ENCODE data around the gene KCNH1.

Gene KCNH1

GRCh38 chr1:210942513-210942912 is 191.4 kb downstream of the KCNH1 start:
- peaks cover 3% of the 10 kb centered on the region; the same call in 1 of the 2 replicates for H3K4me1 ChIP-seq (ENCODE audit: insufficient read depth, low read length)
- H3K9ac ChIP-seq (ENCODE audit: low read depth, low read length): no peak overlapping the region
- H3K27me3 ChIP-seq (ENCODE audit: insufficient read depth, low read length): no peaks in the 10 kb centered on the region
- H3K27ac ChIP-seq (ENCODE audit: low read length): no peak overlapping the region
- H3K36me3 ChIP-seq (ENCODE audit: insufficient read depth, low read depth, low read length): no peaks in the 10 kb centered on the region
- H3K9me3 ChIP-seq (ENCODE audit: insufficient read depth, low read depth, low read length): no peaks in the 10 kb centered on the region
- H3K4me3 ChIP-seq (ENCODE audit: low read length): no peak overlapping the region

DNA sequence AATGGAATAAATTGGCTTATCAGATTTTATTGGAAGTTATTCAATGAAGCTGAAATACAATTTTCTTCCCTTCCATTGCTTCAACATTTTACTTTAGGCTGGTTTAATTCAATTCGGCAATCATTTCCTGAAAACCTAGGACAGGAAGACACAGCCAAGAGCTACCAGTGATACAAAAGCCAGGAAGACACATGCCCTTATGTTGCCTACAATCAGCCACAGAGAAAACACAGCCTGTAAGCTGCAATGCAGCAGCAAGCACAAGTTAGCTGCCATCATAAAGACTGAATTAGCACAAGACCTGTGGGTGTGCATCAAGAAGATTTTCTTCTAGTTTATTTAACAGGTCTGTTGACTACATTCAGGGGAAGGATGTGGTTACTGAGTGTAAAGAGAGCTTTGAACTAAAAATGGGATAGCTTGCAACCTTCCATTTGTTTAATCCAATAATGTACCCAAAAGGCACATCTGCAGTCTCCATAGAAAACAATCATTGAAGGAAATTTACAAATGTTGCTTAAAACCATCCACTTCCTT is 193.8 kb downstream of the KCNH1 start:
- H3K27ac ChIP-seq (ENCODE audit: low read length): no peak overlapping the region
- no peaks in the 10 kb centered on the region for H3K27me3 ChIP-seq (ENCODE audit: insufficient read depth, low read length)
- H3K4me3 ChIP-seq (ENCODE audit: low read length): no peak overlapping the region
- H3K36me3 ChIP-seq (ENCODE audit: insufficient read depth, low read depth, low read length): no peaks in the 10 kb centered on the region
- no peaks in the 10 kb centered on the region for H3K9me3 ChIP-seq (ENCODE audit: insufficient read depth, low read depth, low read length)
- no peak overlapping the region for H3K9ac ChIP-seq (ENCODE audit: low read depth, low read length)
- peaks cover 3% of the 10 kb centered on the region; the same call in 1 of the 2 replicates for H3K4me1 ChIP-seq (ENCODE audit: insufficient read depth, low read length)

- Histone ChIP-seq H3K9me3 (ENCODE audit: insufficient read depth, low read depth, low read length) (no peaks in the 10 kb centered on the region), H3K27ac (ENCODE audit: low read length) (no peak overlapping the region), H3K27me3 (ENCODE audit: insufficient read depth, low read length) (no peaks in the 10 kb centered on the region), H3K36me3 (ENCODE audit: insufficient read depth, low read depth, low read length) (no peaks in the 10 kb centered on the region), H3K4me1 (ENCODE audit: insufficient read depth, low read length) (peaks cover 3% of the 10 kb centered on the region; the same call in 1 of the 2 replicates), H3K4me3 (ENCODE audit: low read length) (no peak overlapping the region), H3K9ac (ENCODE audit: low read depth, low read length) (no peak overlapping the region)
Measured at GRCh38 chr1:210938416-210938925, 195.5 kb downstream of the KCNH1 start.

DNA sequence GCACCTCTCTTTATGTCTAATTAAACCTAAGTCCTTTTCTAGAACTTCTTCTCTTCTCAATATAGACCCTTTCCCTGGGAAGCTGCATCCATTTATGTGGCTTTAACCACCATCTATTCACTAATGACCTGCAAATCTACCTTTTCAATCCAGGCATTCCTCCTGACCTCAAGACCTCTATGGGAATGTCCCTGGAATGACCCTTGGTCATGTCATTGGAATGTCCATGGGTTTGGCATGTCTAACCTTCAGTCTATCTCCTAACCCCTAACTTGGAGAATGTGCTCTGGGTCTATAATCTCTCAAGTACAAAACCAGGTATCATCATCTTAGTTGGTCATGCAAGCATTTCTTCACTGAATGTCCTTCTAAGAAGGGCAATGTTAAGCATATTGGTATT is 196.1 kb downstream of the KCNH1 start:
- peaks cover 3% of the 10 kb centered on the region; the same call in 1 of the 2 replicates for H3K4me1 ChIP-seq (ENCODE audit: insufficient read depth, low read length)
- no peak overlapping the region for H3K27ac ChIP-seq (ENCODE audit: low read length)
- H3K9me3 ChIP-seq (ENCODE audit: insufficient read depth, low read depth, low read length): no peaks in the 10 kb centered on the region
- no peaks in the 10 kb centered on the region for H3K27me3 ChIP-seq (ENCODE audit: insufficient read depth, low read length)
- no peak overlapping the region for H3K9ac ChIP-seq (ENCODE audit: low read depth, low read length)
- no peak overlapping the region for H3K4me3 ChIP-seq (ENCODE audit: low read length)
- no peaks in the 10 kb centered on the region for H3K36me3 ChIP-seq (ENCODE audit: insufficient read depth, low read depth, low read length)

DNA sequence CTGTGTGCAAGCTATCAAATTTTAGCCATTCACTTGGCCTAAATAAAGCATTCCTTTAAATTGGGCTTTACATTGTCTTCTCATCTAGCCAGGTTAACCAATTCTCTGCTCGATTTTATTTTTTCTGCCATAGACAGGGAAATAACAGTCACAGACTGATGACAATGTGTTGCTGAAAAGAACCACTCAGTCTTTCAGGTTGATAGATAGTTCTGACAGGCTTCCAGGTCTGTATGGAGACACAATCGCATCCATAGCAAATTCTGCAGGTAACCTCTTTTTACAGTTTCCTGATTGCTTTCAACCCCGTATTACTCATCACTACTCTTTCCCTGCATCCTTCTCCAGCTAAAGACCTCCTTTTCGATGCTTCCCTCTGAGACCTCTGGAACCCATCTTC is 198.0 kb downstream of the KCNH1 start:
- H3K27ac ChIP-seq (ENCODE audit: low read length): no peak overlapping the region
- H3K27me3 ChIP-seq (ENCODE audit: insufficient read depth, low read length): no peaks in the 10 kb centered on the region
- no peak overlapping the region for H3K4me3 ChIP-seq (ENCODE audit: low read length)
- peaks cover 3% of the 10 kb centered on the region; the same call in 1 of the 2 replicates for H3K4me1 ChIP-seq (ENCODE audit: insufficient read depth, low read length)
- H3K9me3 ChIP-seq (ENCODE audit: insufficient read depth, low read depth, low read length): no peaks in the 10 kb centered on the region
- no peak overlapping the region for H3K9ac ChIP-seq (ENCODE audit: low read depth, low read length)
- no peaks in the 10 kb centered on the region for H3K36me3 ChIP-seq (ENCODE audit: insufficient read depth, low read depth, low read length)

DNA sequence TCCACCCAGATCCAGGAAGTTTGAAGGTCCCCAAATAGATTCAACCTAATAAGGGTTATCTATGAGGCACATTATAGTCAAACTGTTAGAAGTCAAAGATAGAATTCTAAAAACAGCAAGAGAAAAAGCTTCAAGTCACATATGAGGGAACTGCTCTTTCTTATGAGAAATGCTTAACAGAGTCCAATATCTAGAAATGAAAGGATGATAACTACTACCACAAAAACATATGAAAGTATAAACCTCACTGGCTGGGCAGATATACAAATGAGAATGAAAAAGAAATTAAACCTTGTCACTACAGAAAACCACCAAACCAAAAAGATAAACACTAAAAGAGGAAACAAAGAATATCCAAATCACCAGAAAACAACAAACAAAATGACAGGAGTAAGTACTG is 201.8 kb downstream of the KCNH1 start:
- Histone ChIP-seq H3K4me1 (ENCODE audit: insufficient read depth, low read length) (no peaks in the 10 kb centered on the region), H3K9me3 (ENCODE audit: insufficient read depth, low read depth, low read length) (no peaks in the 10 kb centered on the region), H3K27me3 (ENCODE audit: insufficient read depth, low read length) (no peaks in the 10 kb centered on the region), H3K4me3 (ENCODE audit: low read length) (no peak overlapping the region), H3K27ac (ENCODE audit: low read length) (no peak overlapping the region), H3K9ac (ENCODE audit: low read depth, low read length) (no peak overlapping the region), H3K36me3 (ENCODE audit: insufficient read depth, low read depth, low read length) (no peaks in the 10 kb centered on the region)

- Histone ChIP-seq H3K27ac (ENCODE audit: low read length) (no peak overlapping the region), H3K9me3 (ENCODE audit: insufficient read depth, low read depth, low read length) (no peaks in the 10 kb centered on the region), H3K36me3 (ENCODE audit: insufficient read depth, low read depth, low read length) (no peaks in the 10 kb centered on the region), H3K4me1 (ENCODE audit: insufficient read depth, low read length) (no peaks in the 10 kb centered on the region; the same call in 1 of the 2 replicates), H3K4me3 (ENCODE audit: low read length) (no peak overlapping the region), H3K9ac (ENCODE audit: low read depth, low read length) (no peak overlapping the region), H3K27me3 (ENCODE audit: insufficient read depth, low read length) (no peaks in the 10 kb centered on the region)
Measured at GRCh38 chr1:210922666-210923065, 211.3 kb downstream of the KCNH1 start.

GRCh38 chr1:210920716-210921694 is 212.9 kb downstream of the KCNH1 start:
- Histone ChIP-seq H3K36me3 (ENCODE audit: insufficient read depth, low read depth, low read length) (no peaks in the 10 kb centered on the region), H3K27ac (ENCODE audit: low read length) (no peak overlapping the region), H3K9ac (ENCODE audit: low read depth, low read length) (no peak overlapping the region), H3K4me1 (ENCODE audit: insufficient read depth, low read length) (no peaks in the 10 kb centered on the region; the same call in 1 of the 2 replicates), H3K27me3 (ENCODE audit: insufficient read depth, low read length) (no peaks in the 10 kb centered on the region), H3K9me3 (ENCODE audit: insufficient read depth, low read depth, low read length) (no peaks in the 10 kb centered on the region), H3K4me3 (ENCODE audit: low read length) (no peak overlapping the region)

DNA sequence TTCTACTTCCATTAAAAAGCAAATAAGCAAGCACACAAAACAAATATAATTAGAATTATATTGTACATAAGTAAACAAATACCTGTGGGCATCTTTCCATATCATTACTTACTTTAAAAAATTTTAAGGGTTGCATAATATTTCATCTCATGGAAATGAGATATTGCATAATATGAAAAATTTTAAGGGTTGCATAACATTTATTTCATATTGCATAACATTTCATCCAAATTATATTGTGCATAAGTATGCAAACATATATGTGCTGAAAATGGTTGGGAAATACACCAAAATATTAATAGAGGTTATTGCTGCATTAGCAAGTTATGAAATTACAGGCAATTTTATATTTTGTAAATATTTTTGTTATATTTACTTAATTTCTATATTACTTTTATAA is 213.7 kb downstream of the KCNH1 start:
- Histone ChIP-seq H3K9ac (ENCODE audit: low read depth, low read length) (no peak overlapping the region), H3K27me3 (ENCODE audit: insufficient read depth, low read length) (no peaks in the 10 kb centered on the region), H3K4me1 (ENCODE audit: insufficient read depth, low read length) (no peaks in the 10 kb centered on the region; the same call in 1 of the 2 replicates), H3K4me3 (ENCODE audit: low read length) (no peak overlapping the region), H3K9me3 (ENCODE audit: insufficient read depth, low read depth, low read length) (no peaks in the 10 kb centered on the region), H3K27ac (ENCODE audit: low read length) (no peak overlapping the region), H3K36me3 (ENCODE audit: insufficient read depth, low read depth, low read length) (no peaks in the 10 kb centered on the region)

DNA sequence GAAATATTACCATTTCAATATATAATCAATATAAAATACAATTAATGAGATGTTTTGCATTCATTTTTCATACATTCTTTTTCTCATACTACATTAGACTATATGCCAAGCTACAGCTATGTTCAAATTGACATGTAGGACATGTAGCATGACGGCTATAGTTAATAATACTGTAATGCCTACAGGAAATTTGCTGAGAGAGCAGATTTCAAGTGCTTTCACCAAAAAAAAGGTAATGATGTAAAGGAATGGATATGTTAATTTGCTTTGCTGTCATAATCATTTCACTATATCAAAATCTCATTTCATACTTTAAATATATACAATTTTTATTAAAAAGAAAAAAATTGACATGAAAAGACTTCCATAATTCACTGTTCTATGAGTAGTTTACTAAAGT is 215.1 kb downstream of the KCNH1 start:
- Histone ChIP-seq H3K9ac (ENCODE audit: low read depth, low read length) (no peak overlapping the region), H3K27ac (ENCODE audit: low read length) (no peak overlapping the region), H3K4me1 (ENCODE audit: insufficient read depth, low read length) (no peaks in the 10 kb centered on the region; the same call in 1 of the 2 replicates), H3K4me3 (ENCODE audit: low read length) (no peak overlapping the region), H3K36me3 (ENCODE audit: insufficient read depth, low read depth, low read length) (no peaks in the 10 kb centered on the region), H3K9me3 (ENCODE audit: insufficient read depth, low read depth, low read length) (no peaks in the 10 kb centered on the region), H3K27me3 (ENCODE audit: insufficient read depth, low read length) (no peaks in the 10 kb centered on the region)

GRCh38 chr1:210917560-210918169 is 216.3 kb downstream of the KCNH1 start:
- H3K27ac ChIP-seq (ENCODE audit: low read length): no peak overlapping the region
- no peaks in the 10 kb centered on the region for H3K36me3 ChIP-seq (ENCODE audit: insufficient read depth, low read depth, low read length)
- H3K4me3 ChIP-seq (ENCODE audit: low read length): no peak overlapping the region
- H3K9ac ChIP-seq (ENCODE audit: low read depth, low read length): no peak overlapping the region
- H3K27me3 ChIP-seq (ENCODE audit: insufficient read depth, low read length): no peaks in the 10 kb centered on the region
- no peaks in the 10 kb centered on the region for H3K9me3 ChIP-seq (ENCODE audit: insufficient read depth, low read depth, low read length)
- no peaks in the 10 kb centered on the region; the same call in 1 of the 2 replicates for H3K4me1 ChIP-seq (ENCODE audit: insufficient read depth, low read length)
